Kidney epithelial cell (primary cell): ENCODE results near the gene IL10. TPM values are rescaled to one million over a fixed set of nuclear protein-coding genes. Genes with fewer than 3 reads are reported as not detected.

Experiments used
- DNase-seq: peaks from one replicate; pipeline ENCODE4 v3.0.0-alpha.2; 2010; ENCODE audit warnings: low read depth
- H3K27me3 ChIP-seq: 2 replicates; pipeline ENCODE4 v1.6.0; 2011; ENCODE audit warnings: low read length; ENCODE audit not compliant: control insufficient read depth, insufficient read depth
- H3K36me3 ChIP-seq: 2 replicates; pipeline ENCODE4 v1.5.1; 2011; ENCODE audit warnings: low read length; ENCODE audit not compliant: control insufficient read depth, insufficient read depth
- H3K4me3 ChIP-seq: 2 replicates; pipeline ENCODE4 v1.5.1; 2011; ENCODE audit warnings: low read depth, mild to moderate bottlenecking, control low read depth, low read length
- total RNA-seq: library from RNA; depleted of rRNA; stranded (reverse); fragments of >200 nt; gene quantifications from 2 replicates; pipeline ENCODE4 v1.2.3, GENCODE V29; 2015
- TF ChIP-seq, protein P1 (sequence below): IDR thresholded peaks from 2 replicates; pipeline ENCODE4 v1.5.1; 2011; ENCODE audit warnings: mild to moderate bottlenecking, moderate library complexity, low read length, control low read depth, inconsistent platforms; ENCODE audit not compliant: insufficient read depth, poor library complexity, severe bottlenecking

Gene IL10
- total RNA-seq, 1 donor from 2014 or later: not detected

DNA sequence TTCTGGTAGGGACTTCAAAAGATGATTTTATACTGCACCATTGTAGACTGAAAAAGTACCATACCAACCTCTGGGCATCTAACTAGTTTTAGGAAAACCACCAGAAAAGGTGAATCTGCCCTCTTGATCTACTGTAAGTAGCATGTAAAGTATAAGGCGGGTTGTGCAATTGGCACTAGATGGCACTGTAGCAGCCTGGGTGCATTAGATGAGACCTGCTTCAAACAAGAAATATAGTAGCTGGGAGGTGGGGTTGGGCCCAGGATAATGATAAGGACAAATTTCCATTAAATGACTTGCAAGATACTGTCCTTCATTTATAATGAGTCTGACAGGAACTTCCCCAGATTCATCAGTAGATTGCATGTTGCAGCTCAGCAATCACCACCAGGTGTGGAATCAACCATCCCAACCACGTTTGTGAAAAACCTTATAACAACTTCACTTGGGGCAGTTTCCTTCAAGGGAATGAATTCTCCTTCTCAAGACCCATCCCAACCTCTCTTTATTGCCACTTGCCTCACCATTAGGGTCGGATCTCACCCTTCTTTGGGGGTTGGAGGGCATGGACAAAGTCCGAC lies 37.3 kb upstream of the IL10 start:
- Histone ChIP-seq H3K36me3 (no peaks in the 10 kb centered on the region), H3K27me3 (peaks cover 2% of the 10 kb centered on the region), H3K4me3 (no peak overlapping the region)
- TF ChIP-seq, protein P1, sequence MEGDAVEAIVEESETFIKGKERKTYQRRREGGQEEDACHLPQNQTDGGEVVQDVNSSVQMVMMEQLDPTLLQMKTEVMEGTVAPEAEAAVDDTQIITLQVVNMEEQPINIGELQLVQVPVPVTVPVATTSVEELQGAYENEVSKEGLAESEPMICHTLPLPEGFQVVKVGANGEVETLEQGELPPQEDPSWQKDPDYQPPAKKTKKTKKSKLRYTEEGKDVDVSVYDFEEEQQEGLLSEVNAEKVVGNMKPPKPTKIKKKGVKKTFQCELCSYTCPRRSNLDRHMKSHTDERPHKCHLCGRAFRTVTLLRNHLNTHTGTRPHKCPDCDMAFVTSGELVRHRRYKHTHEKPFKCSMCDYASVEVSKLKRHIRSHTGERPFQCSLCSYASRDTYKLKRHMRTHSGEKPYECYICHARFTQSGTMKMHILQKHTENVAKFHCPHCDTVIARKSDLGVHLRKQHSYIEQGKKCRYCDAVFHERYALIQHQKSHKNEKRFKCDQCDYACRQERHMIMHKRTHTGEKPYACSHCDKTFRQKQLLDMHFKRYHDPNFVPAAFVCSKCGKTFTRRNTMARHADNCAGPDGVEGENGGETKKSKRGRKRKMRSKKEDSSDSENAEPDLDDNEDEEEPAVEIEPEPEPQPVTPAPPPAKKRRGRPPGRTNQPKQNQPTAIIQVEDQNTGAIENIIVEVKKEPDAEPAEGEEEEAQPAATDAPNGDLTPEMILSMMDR: peak; percentile 60
- DNase-seq: no peak

DNA sequence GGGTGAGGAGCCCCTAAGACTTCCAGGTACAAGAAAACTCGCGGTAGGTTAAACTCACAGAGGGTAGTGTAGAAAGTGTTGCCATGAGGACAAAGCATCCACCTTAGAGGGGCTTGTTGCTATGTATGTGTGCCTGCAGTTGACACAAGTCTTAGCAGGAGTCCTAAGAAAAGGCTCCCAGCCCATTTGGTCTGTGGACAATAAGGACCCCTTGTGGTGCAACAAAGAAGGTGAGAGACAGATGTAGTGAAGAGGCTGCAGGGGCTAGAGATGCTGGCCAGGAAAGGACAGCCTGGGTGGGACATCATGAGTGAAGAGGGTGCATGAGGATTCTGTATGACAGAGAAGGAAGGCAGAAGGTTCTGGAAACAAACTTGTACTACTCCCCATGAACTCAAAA lies 36.3 kb upstream of the IL10 start:
- H3K4me3 ChIP-seq: no peak overlapping the region
- no peak for DNase-seq
- no peaks in the 10 kb centered on the region for H3K36me3 ChIP-seq
- TF ChIP-seq, protein P1: peak; percentile 52
- peaks cover 2% of the 10 kb centered on the region for H3K27me3 ChIP-seq

DNA sequence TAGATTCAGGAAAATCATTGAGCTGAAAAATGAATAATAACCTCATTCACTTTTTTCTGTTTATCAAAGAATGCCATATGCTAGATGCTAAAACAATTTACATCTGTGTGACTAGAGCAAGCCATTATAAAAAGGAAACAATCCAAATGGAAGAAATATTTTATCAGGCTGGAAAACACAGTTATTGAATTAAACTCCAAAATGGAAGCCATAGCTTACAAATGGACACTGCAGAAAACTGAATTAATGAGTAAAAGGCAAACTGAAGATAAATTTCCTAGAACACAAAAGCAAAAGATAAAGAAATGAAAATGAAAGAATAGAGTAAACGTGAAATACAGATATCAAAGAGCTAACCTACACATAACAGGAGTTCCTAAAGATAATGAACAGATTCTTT lies 33.1 kb upstream of the IL10 start:
- H3K4me3 ChIP-seq: no peak overlapping the region

DNA sequence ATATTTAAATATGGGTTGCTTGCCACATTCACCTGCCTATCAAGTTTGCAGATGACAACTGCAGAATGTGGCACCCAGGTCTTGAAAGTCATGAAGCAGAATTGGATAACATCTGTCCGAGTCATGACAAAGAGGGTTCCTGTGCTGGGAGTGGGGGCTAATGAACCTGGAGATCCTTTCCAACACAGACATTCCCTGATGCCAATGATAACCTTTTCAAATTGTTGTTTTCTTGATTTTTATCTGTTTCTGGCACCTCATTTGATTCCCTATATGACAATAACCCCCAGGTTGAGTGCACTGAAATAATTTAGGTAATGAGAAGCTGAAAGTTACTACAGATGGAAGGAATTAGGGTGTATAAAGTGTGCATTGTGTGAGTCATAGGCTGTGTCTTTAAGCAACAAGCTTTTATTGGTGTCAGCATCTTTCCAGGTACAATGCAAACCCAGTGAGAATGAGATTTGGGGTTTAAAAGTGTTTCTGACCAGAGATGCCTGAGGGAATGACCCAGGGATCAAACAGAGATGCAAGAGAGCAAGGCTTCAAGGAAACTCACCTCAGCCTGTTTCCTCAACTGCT lies 32.0 kb upstream of the IL10 start:
- TF ChIP-seq, protein P1: no peak
- Histone ChIP-seq H3K27me3 (peaks cover 2% of the 10 kb centered on the region), H3K36me3 (no peaks in the 10 kb centered on the region), H3K4me3 (no peak overlapping the region)
- DNase-seq: no peak

More for the DNA sequence above, 33.1 kb upstream of the IL10 start:
- no peak for DNase-seq
- Histone ChIP-seq H3K36me3 (no peaks in the 10 kb centered on the region), H3K27me3 (peaks cover 2% of the 10 kb centered on the region)
- TF ChIP-seq, protein P1: no peak

DNA sequence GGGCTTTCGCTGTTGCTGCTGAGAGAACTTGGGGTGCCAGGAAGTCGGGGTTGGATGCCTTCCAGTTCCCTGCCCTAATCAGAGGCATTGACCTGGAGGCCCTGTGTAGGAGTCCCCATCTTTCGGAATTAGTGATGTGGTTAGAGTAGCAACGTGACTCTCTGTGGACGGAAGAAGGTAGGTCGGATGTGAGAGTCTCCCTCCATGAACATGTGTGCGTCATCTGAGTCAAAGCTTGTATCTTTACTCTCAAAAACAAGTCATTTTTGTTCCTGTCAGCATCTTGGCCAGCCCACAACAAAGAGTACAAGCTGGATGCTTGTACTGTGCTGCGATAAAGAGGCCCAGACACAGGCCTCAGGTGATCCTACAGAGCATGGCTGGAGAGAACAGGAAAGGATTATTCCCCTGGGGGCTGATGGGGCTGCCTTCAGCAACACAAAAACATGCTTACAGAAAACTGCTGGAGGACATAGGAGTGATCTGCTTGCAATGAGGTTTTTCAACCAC lies 31.0 kb upstream of the IL10 start:
- TF ChIP-seq, protein P1: no peak
- no peak overlapping the region for H3K4me3 ChIP-seq
- DNase-seq: no peak

More for the DNA sequence above, 31.0 kb upstream of the IL10 start:
- no peaks in the 10 kb centered on the region for H3K36me3 ChIP-seq
- no peaks in the 10 kb centered on the region for H3K27me3 ChIP-seq
